Effector CD8-positive, alpha-beta T cell (primary cell): Measurements from ENCODE around the gene SEC14L1.

Source experiments
- DNase-seq: peaks from one replicate; lab custom pipeline; 2025; lab: John Stamatoyannopoulos, UW

SEC14L1 gene

GRCh38 chr17:77214328-77214727, 73.6 kb downstream of the SEC14L1 start:
- DNase-seq, result no peak

GRCh38 chr17:77214743-77215142, 74.0 kb downstream of the SEC14L1 start:
- DNase-seq, result no peak

GRCh38 chr17:77215281-77215680, 74.5 kb downstream of the SEC14L1 start:
- no peak for DNase-seq

- no peak for DNase-seq
These were observed 75.7 kb downstream of the SEC14L1 start for GRCh38 chr17:77216486-77216885.

- no peak for DNase-seq
These were observed 76.4 kb downstream of the SEC14L1 start for GRCh38 chr17:77217123-77217522.

- no peak for DNase-seq
These were observed 76.8 kb downstream of the SEC14L1 start for GRCh38 chr17:77217566-77217965.

- no peak for DNase-seq
These were observed 78.1 kb downstream of the SEC14L1 start for GRCh38 chr17:77218902-77219301.

- DNase-seq, result no peak
These were observed 81.6 kb downstream of the SEC14L1 start for GRCh38 chr17:77222356-77222755.

- DNase-seq, result no peak
These were observed 83.1 kb downstream of the SEC14L1 start for GRCh38 chr17:77223642-77224420.

GRCh38 chr17:77225265-77225664, 84.5 kb downstream of the SEC14L1 start:
- no peak for DNase-seq

GRCh38 chr17:77227461-77228240, 86.9 kb downstream of the SEC14L1 start:
- no peak for DNase-seq

GRCh38 chr17:77228241-77228752, 87.5 kb downstream of the SEC14L1 start:
- DNase-seq, result no peak

GRCh38 chr17:77228816-77229215, 88.0 kb downstream of the SEC14L1 start:
- DNase-seq, result no peak

- DNase-seq, result no peak
These were observed 89.1 kb downstream of the SEC14L1 start for GRCh38 chr17:77229786-77230435.

GRCh38 chr17:77230436-77230830, 89.7 kb downstream of the SEC14L1 start:
- no peak for DNase-seq

GRCh38 chr17:77231076-77231871, 90.5 kb downstream of the SEC14L1 start:
- no peak for DNase-seq

GRCh38 chr17:77233127-77233526, 92.4 kb downstream of the SEC14L1 start:
- no peak for DNase-seq

- DNase-seq, result no peak
These were observed 93.0 kb downstream of the SEC14L1 start for GRCh38 chr17:77233635-77234334.

GRCh38 chr17:77234695-77235094, 93.9 kb downstream of the SEC14L1 start:
- no peak for DNase-seq

GRCh38 chr17:77235370-77235941, 94.7 kb downstream of the SEC14L1 start:
- DNase-seq, result no peak
